ENCODE results near the gene BLTP1.

GRCh38 chr4:122178961-122179360 is 26.8 kb downstream of the BLTP1 start:
- TF ChIP-seq, protein P1, sequence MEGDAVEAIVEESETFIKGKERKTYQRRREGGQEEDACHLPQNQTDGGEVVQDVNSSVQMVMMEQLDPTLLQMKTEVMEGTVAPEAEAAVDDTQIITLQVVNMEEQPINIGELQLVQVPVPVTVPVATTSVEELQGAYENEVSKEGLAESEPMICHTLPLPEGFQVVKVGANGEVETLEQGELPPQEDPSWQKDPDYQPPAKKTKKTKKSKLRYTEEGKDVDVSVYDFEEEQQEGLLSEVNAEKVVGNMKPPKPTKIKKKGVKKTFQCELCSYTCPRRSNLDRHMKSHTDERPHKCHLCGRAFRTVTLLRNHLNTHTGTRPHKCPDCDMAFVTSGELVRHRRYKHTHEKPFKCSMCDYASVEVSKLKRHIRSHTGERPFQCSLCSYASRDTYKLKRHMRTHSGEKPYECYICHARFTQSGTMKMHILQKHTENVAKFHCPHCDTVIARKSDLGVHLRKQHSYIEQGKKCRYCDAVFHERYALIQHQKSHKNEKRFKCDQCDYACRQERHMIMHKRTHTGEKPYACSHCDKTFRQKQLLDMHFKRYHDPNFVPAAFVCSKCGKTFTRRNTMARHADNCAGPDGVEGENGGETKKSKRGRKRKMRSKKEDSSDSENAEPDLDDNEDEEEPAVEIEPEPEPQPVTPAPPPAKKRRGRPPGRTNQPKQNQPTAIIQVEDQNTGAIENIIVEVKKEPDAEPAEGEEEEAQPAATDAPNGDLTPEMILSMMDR (IDR thresholded peaks at IDR 0.05; ENCODE audit: borderline replicate concordance, extremely low read depth, low read length, poor library complexity, severe bottlenecking): no peak
- TF ChIP-seq EZH2 (IDR thresholded peaks at IDR 0.05; ENCODE audit: borderline replicate concordance, low read depth, low read length, severe bottlenecking): no peak
